IMR-90 (cell line): ENCODE results near the gene ALDH1A1. TPM values are rescaled to one million over a fixed set of nuclear protein-coding genes. Genes with fewer than 3 reads are reported as not detected.

Experiments
- ATAC-seq: fragments of 200-7000 bp; cut with Tn5 transposase; 2 replicates; pipeline ENCODE4 v1.9.1; 2020; ENCODE audit warnings: low read depth, mild to moderate bottlenecking, moderate library complexity
- BruUV-seq: library from RNA; stranded (reverse); fragments of 400-500 nt; replicated peaks from 2 replicates; lab custom pipeline; 2021; lab: Mats Ljungman, UMichigan
- CTCF ChIA-PET: fragments of 300-600 bp; formaldehyde crosslinking; extraction: SDS; loops from one replicate; lab custom pipeline; 2021; ENCODE audit warnings: antibody characterized with exemption; lab: Yijun Ruan, JAX
- POLR2A ChIA-PET: fragments of 300-600 bp; sonication (Branson Sonifier 250); formaldehyde crosslinking; loops from one replicate; lab custom pipeline; 2022; ENCODE audit warnings: antibody characterized with exemption; ENCODE audit not compliant: unreplicated experiment; lab: Charles Lee
- DNase-seq: peaks from one replicate; pipeline ENCODE4 v3.0.0; 2013
- H2AFZ ChIP-seq: replicated peaks from 2 replicates; pipeline ENCODE3; 2013; ENCODE audit warnings: low read length, mild to moderate bottlenecking; ENCODE audit not compliant: poor library complexity
- H2AK5ac ChIP-seq: 2 replicates; pipeline ENCODE4 v1.6.1; 2013; ENCODE audit warnings: low read depth, low read length, inconsistent platforms
- H2AK9ac ChIP-seq: replicated peaks from 2 replicates; pipeline ENCODE3; 2013; ENCODE audit warnings: mild to moderate bottlenecking, low read depth, low read length, moderate library complexity; ENCODE audit not compliant: poor library complexity
- H2BK120ac ChIP-seq: 2 replicates; pipeline ENCODE4 v1.6.1; 2013; ENCODE audit warnings: low read depth, low read length, inconsistent platforms
- H2BK15ac ChIP-seq: 3 replicates; pipeline ENCODE4 v1.6.1; 2013; ENCODE audit warnings: low read depth, low read length, inconsistent platforms
- H2BK20ac ChIP-seq: 2 replicates; pipeline ENCODE4 v1.6.1; 2013; ENCODE audit warnings: low read depth, mild to moderate bottlenecking, inconsistent platforms, low read length, moderate library complexity
- H2BK5ac ChIP-seq: 2 replicates; pipeline ENCODE4 v1.6.1; 2013; ENCODE audit warnings: mild to moderate bottlenecking, low read depth, low read length, inconsistent platforms; ENCODE audit not compliant: poor library complexity, severe bottlenecking
- H3K14ac ChIP-seq: replicated peaks from 2 replicates; pipeline ENCODE4 v1.6.1; 2013; ENCODE audit warnings: low read depth, low read length, inconsistent platforms
- H3K18ac ChIP-seq: 2 replicates; pipeline ENCODE4 v1.6.1; 2013; ENCODE audit warnings: low read depth, low read length, control low read depth
- H3K23ac ChIP-seq: 2 replicates; pipeline ENCODE4 v1.6.1; 2013; ENCODE audit warnings: low read depth, low read length, inconsistent platforms
- H3K27ac ChIP-seq: 2 replicates; pipeline ENCODE4 v1.5.1; 2013; ENCODE audit warnings: mild to moderate bottlenecking, control low read depth, low read length; ENCODE audit not compliant: insufficient read depth
- H3K27me3 ChIP-seq: 2 replicates; pipeline ENCODE4 v1.6.1; 2013; ENCODE audit warnings: low read length; ENCODE audit not compliant: control insufficient read depth, insufficient read depth
- H3K36me3 ChIP-seq: 2 replicates; pipeline ENCODE4 v1.6.1; 2013; ENCODE audit warnings: low read length, mixed read lengths; ENCODE audit not compliant: control insufficient read depth, insufficient read depth
- H3K4ac ChIP-seq: 2 replicates; pipeline ENCODE4 v1.6.1; 2013; ENCODE audit warnings: low read depth, low read length, inconsistent platforms
- H3K4me1 ChIP-seq: 2 replicates; pipeline ENCODE4 v1.6.1; 2013; ENCODE audit warnings: low read length, mixed read lengths; ENCODE audit not compliant: control insufficient read depth, insufficient read depth
- H3K4me2 ChIP-seq: 2 replicates; pipeline ENCODE4 v1.6.1; 2013; ENCODE audit warnings: low read depth, mild to moderate bottlenecking, control low read depth, low read length, moderate library complexity
- H3K4me3 ChIP-seq: 2 replicates; pipeline ENCODE4 v1.5.1; 2013; ENCODE audit warnings: low read depth, mild to moderate bottlenecking, control low read depth, low read length, moderate library complexity; ENCODE audit not compliant: insufficient read depth
- H3K56ac ChIP-seq: 2 replicates; pipeline ENCODE4 v1.6.1; 2013; ENCODE audit warnings: low read length, inconsistent platforms; ENCODE audit not compliant: insufficient read depth; ENCODE audit errors: extremely low read depth
- H3K79me1 ChIP-seq, 2 experiments: 2 replicates each; pipeline ENCODE4 v1.6.1; 2013; ENCODE audit warnings: low read length in 2 of 2, inconsistent platforms in 1 of 2, low read depth in 1 of 2
- H3K9ac ChIP-seq: 2 replicates; pipeline ENCODE4 v1.6.1; 2013; ENCODE audit warnings: low read depth, low read length, control low read depth
- H3K9me1 ChIP-seq: 2 replicates; pipeline ENCODE4 v1.6.1; 2013; ENCODE audit warnings: low read length, inconsistent platforms; ENCODE audit not compliant: insufficient read depth
- H3K9me3 ChIP-seq: 2 replicates; pipeline ENCODE4 v1.6.1; 2013; ENCODE audit warnings: low read length; ENCODE audit not compliant: control insufficient read depth, insufficient read depth
- H4K20me1 ChIP-seq: 2 replicates; pipeline ENCODE4 v1.6.1; 2013; ENCODE audit warnings: low read length, inconsistent platforms; ENCODE audit not compliant: insufficient read depth
- H4K5ac ChIP-seq: 2 replicates; pipeline ENCODE4 v1.6.1; 2013; ENCODE audit warnings: mild to moderate bottlenecking, low read depth, low read length, control low read depth
- H4K8ac ChIP-seq, 2 experiments: 2 replicates each; pipeline ENCODE4 v1.6.1; 2013; ENCODE audit warnings: low read depth in 2 of 2, low read length in 2 of 2, control low read depth in 1 of 2, inconsistent platforms in 1 of 2
- H4K91ac ChIP-seq: 2 replicates; pipeline ENCODE4 v1.6.1; 2013; ENCODE audit warnings: low read depth, low read length, inconsistent platforms; ENCODE audit not compliant: insufficient read depth
- BHLHE40 ChIP-seq: fragments of 150-350 bp; IDR thresholded peaks from 2 replicates; pipeline ENCODE4 v1.6.1; 2016; ENCODE audit warnings: mild to moderate bottlenecking, low read depth, low read length
- CEBPB ChIP-seq: IDR thresholded peaks from 2 replicates; pipeline ENCODE4 v1.6.1; 2012; ENCODE audit warnings: low read depth, low read length, improper control_type of control experiment
- FOS ChIP-seq: fragments of 150-350 bp; IDR thresholded peaks from 2 replicates; pipeline ENCODE4 v1.6.1; 2016; ENCODE audit warnings: low read depth, low read length
- MAZ ChIP-seq: IDR thresholded peaks from 2 replicates; pipeline ENCODE4 v1.6.1; 2012; ENCODE audit warnings: low read depth, mild to moderate bottlenecking, low read length, improper control_type of control experiment, moderate library complexity, borderline replicate concordance
- MXI1 ChIP-seq: IDR thresholded peaks from 2 replicates; pipeline ENCODE4 v1.6.1; 2012; ENCODE audit warnings: low read depth, mild to moderate bottlenecking, low read length, moderate library complexity, borderline replicate concordance
- NFE2L2 ChIP-seq: fragments of 150-350 bp; IDR thresholded peaks from 2 replicates; pipeline ENCODE4 v1.6.1; 2016; ENCODE audit warnings: low read depth, mild to moderate bottlenecking, low read length
- POLR2A ChIP-seq: IDR thresholded peaks from 2 replicates; pipeline ENCODE4 v1.6.1; 2012; ENCODE audit warnings: mild to moderate bottlenecking, low read depth, low read length
- RAD21 ChIP-seq: IDR thresholded peaks from 2 replicates; pipeline ENCODE4 v1.6.1; 2012; ENCODE audit warnings: low read length, improper control_type of control experiment
- RCOR1 ChIP-seq: IDR thresholded peaks from 2 replicates; pipeline ENCODE4 v1.6.1; 2012; ENCODE audit warnings: mild to moderate bottlenecking, low read length, improper control_type of control experiment; ENCODE audit not compliant: insufficient replicate concordance
- RFX5 ChIP-seq: IDR thresholded peaks from 2 replicates; pipeline ENCODE4 v1.8.0; 2012; ENCODE audit warnings: low read depth, mild to moderate bottlenecking, low read length, moderate library complexity
- SMC3 ChIP-seq: fragments of 150-350 bp; IDR thresholded peaks from 2 replicates; pipeline ENCODE4 v1.6.1; 2016; ENCODE audit warnings: low read depth, mild to moderate bottlenecking, antibody characterized with exemption, low read length, moderate library complexity
- WGBS, 2 experiments: methylation state at CpG; one replicate each; pipeline versions ENCODE4 v1.1.5 to v1.1.7; 2013; ENCODE audit warnings: missing lambda C conversion rate in 2 of 2; ENCODE audit not compliant: insufficient read length in 1 of 2; ENCODE audit errors: extremely low coverage in 2 of 2; 5-methylcytosine and 5-hydroxymethylcytosine counted together
- dilution Hi-C: fragments of 300-500 bp; cut with HindIII; formaldehyde crosslinking; loops from one replicate; pipeline ENCODE4 v1.14.3; 2018; ENCODE audit warnings: low sequenced_read_pairs; ENCODE audit not compliant: unreplicated experiment
- in situ Hi-C: fragments of 300-500 bp; cut with MboI; formaldehyde crosslinking; loops from 3 replicates; pipeline ENCODE4 v1.14.3; 2019; ENCODE audit warnings: low sequenced_read_pairs, inconsistent platforms, mixed read lengths
- intact Hi-C: fragments of 100-400 bp; cut with micrococcal nuclease; formaldehyde crosslinking; loops from 2 replicates; pipeline ENCODE4 v1.10.0; 2022
- polyA plus RNA-seq, 3 experiments: library from polyadenylated mRNA; depleted of rRNA; stranded (reverse); fragments of >200 nt; gene quantifications; 2 replicates each; pipeline ENCODE4 v1.2.3, GENCODE V29; 2012; ENCODE audit warnings: low replicate concordance in 1 of 3
- total RNA-seq: library from RNA; depleted of rRNA; stranded (reverse); fragments of >200 nt; gene quantifications from 2 replicates; pipeline ENCODE4 v1.2.3, GENCODE V29; 2012
- TF ChIP-seq, protein P1 (sequence below): conservative IDR thresholded peaks from 2 replicates; pipeline ENCODE4 v1.5.1; 2012; ENCODE audit warnings: mild to moderate bottlenecking, low read depth, low read length, improper control_type of control experiment

The ALDH1A1 gene
- total and polyA plus RNA-seq, 2 of the 4 experiments (the other 2 are of a cell fraction) = not detected

DNA sequence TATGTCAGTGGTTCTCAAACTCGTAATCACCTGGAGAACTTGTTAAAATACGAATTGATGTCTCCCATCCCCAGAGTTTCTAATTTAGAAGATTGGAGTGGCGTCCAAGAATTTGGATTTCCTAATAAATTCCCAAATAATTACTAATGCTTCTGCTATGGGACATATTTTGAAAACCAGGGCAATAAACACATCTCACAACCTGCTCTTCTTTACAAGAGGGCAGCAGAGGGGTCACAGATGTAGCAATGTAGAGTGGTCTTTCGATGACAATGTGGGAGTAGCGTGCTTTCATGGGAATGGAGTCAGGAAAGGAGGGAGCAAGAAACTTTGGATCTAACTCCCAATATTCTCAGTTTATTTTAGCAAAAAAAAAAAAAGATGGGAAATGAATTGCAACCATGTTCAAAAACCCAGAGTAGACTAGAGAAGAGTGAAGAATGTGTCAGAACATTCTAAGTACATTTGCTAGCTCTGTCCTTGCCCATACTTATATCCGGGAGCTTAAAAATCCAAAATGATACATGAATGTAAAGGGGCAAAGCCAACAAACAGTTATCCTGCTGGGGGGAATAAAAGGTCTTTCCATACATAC lies 33.8 kb upstream of the ALDH1A1 start (continued):
- TF ChIP-seq, protein P1, sequence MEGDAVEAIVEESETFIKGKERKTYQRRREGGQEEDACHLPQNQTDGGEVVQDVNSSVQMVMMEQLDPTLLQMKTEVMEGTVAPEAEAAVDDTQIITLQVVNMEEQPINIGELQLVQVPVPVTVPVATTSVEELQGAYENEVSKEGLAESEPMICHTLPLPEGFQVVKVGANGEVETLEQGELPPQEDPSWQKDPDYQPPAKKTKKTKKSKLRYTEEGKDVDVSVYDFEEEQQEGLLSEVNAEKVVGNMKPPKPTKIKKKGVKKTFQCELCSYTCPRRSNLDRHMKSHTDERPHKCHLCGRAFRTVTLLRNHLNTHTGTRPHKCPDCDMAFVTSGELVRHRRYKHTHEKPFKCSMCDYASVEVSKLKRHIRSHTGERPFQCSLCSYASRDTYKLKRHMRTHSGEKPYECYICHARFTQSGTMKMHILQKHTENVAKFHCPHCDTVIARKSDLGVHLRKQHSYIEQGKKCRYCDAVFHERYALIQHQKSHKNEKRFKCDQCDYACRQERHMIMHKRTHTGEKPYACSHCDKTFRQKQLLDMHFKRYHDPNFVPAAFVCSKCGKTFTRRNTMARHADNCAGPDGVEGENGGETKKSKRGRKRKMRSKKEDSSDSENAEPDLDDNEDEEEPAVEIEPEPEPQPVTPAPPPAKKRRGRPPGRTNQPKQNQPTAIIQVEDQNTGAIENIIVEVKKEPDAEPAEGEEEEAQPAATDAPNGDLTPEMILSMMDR = no peak
- no peak for TF ChIP-seq MAZ
- TF ChIP-seq POLR2A = no peak

DNA sequence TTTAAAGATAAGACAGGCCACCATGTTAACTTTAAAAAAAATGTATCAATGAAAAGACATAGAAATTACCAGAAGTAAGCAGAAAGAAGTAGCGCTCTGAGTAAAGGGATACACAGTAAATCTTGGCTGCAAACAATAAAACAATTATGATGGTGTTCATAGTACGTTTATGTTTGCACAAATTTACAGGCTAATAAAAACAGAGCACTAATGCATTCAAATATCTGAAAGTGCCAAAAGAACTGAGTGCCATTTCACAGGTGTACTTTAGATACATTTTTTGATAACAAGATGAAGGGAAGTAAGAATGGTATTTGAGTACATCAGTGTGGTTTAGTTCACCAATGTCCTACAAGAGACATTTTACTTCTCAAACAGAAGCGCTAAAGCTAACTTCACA lies 32.9 kb upstream of the ALDH1A1 start:
- no CpG with 5 or more reads among the region's 3 CpGs for WGBS, 2 experiments
- Histone ChIP-seq H3K4me3 (no peak overlapping the region), H2AK9ac (no peak overlapping the region), H3K9ac (no peak overlapping the region), H3K56ac (no peak overlapping the region), H3K9me1 (no peaks in the 10 kb centered on the region), H3K9me3 (no peaks in the 10 kb centered on the region), H3K4ac (no peak overlapping the region), H3K27me3 (no peaks in the 10 kb centered on the region), H3K4me2 (no peak overlapping the region), H4K8ac (no peak overlapping the region), H3K79me1 (no peaks in the 10 kb centered on the region), H3K23ac (no peak overlapping the region), H2BK120ac (no peak overlapping the region), H3K14ac (no peak overlapping the region), H3K18ac (no peak overlapping the region), H2BK5ac (no peak overlapping the region), H3K4me1 (no peaks in the 10 kb centered on the region), H2AFZ (no peak overlapping the region), H4K20me1 (no peaks in the 10 kb centered on the region), H2AK5ac (no peak overlapping the region), H2BK15ac (no peak overlapping the region), H4K5ac (no peak overlapping the region), H2BK20ac (no peak overlapping the region), H4K91ac (no peak overlapping the region), H3K36me3 (no peaks in the 10 kb centered on the region), H3K27ac (no peak overlapping the region)
- intact Hi-C loops = loop anchor here (10.0 kb wide), 1 partner anchor 751 kb away; no protein-coding TSS in a partner anchor
- BruUV-seq = no TSS peak
- POLR2A ChIA-PET = no interaction called here
- DNase-seq (no peak), ATAC-seq (no peak)
- CTCF ChIA-PET = no interaction called here
- dilution Hi-C loops = no loop called here
- in situ Hi-C loops = no loop called here
- TF ChIP-seq FOS (no peak), RAD21 (no peak), MXI1 (no peak), RCOR1 (no peak), NFE2L2 (no peak), RFX5 (no peak), BHLHE40 (no peak), CEBPB (no peak), SMC3 (no peak), POLR2A (no peak), MAZ (no peak)
- TF ChIP-seq, protein P1 = no peak
